Endothelial cell of umbilical vein (primary cell): ENCODE results near the gene NOBOX.

Experiments
- EZH2 ChIP-seq: IDR thresholded peaks from 2 replicates; pipeline ENCODE4 v1.6.1; 2012; ENCODE audit warnings: borderline replicate concordance, low read depth, mild to moderate bottlenecking, moderate library complexity, low read length, inconsistent platforms; ENCODE audit not compliant: severe bottlenecking
- FOS ChIP-seq: IDR thresholded peaks from 2 replicates; pipeline ENCODE4 v1.6.1; 2011; ENCODE audit warnings: mild to moderate bottlenecking, low read length, moderate library complexity, borderline replicate concordance; ENCODE audit not compliant: insufficient read depth
- GATA2 ChIP-seq: IDR thresholded peaks from 2 replicates; pipeline ENCODE4 v1.7.0; 2011; ENCODE audit warnings: low read depth, mild to moderate bottlenecking, moderate library complexity, mixed read lengths, low read length; ENCODE audit not compliant: insufficient read length, insufficient read depth
- JUN ChIP-seq: IDR thresholded peaks from 2 replicates; pipeline ENCODE4 v1.6.1; 2011; ENCODE audit warnings: borderline replicate concordance, low read depth; ENCODE audit not compliant: insufficient read length, insufficient read depth
- MAX ChIP-seq: IDR thresholded peaks from 2 replicates; pipeline ENCODE4 v1.6.1; 2011; ENCODE audit not compliant: insufficient read depth, insufficient read length
- MYC ChIP-seq: IDR thresholded peaks from one replicate; pipeline ENCODE4 v1.6.1; 2011; ENCODE audit warnings: mild to moderate bottlenecking, low read depth, low read length
- POLR2A ChIP-seq: IDR thresholded peaks from 2 replicates; pipeline ENCODE4 v1.6.1; 2012; ENCODE audit warnings: low read depth, mild to moderate bottlenecking, control low read depth, low read length
- POLR2AphosphoS5 ChIP-seq: IDR thresholded peaks from 2 replicates; pipeline ENCODE4 v1.6.1; 2012; ENCODE audit warnings: low read depth, mild to moderate bottlenecking, control low read depth, low read length, moderate library complexity; ENCODE audit not compliant: insufficient read depth
- TF ChIP-seq, protein P1 (sequence below), 2 donors: IDR thresholded peaks; 1 replicate in 1 of 2; 2 replicates in 1 of 2; pipeline ENCODE4 v1.5.1; 2011; ENCODE audit warnings: low read length in 2 of 2, mild to moderate bottlenecking in 2 of 2, moderate library complexity in 2 of 2, control low read depth in 1 of 2, inconsistent platforms in 1 of 2, low read depth in 1 of 2; ENCODE audit not compliant: insufficient read depth in 1 of 2; ENCODE audit errors: extremely low read depth in 1 of 2

DNA sequence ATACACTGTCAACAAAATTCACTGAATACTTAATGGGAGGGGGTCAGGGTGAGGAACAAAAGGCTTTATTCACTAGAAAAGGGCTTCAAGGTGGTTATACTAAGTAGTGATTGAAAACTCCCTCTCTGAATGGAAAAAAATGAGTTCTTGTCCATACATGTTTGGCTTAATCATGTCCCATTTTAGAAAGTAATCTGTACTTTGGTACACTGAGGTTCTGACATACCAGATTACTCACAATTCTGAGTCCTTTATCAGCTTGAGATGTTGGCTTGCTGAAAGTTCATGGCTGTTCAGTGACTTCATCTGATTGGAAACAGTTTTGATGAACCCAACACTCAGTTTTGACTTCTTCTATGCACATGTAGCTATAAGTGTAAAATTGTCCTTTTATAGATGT is 12.8 kb upstream of the NOBOX start:
- TF ChIP-seq MAX (no peak), POLR2A (no peak), POLR2AphosphoS5 (no peak), EZH2 (no peak), FOS (no peak), JUN (no peak), MYC (no peak), GATA2 (no peak)
- TF ChIP-seq, protein P1, sequence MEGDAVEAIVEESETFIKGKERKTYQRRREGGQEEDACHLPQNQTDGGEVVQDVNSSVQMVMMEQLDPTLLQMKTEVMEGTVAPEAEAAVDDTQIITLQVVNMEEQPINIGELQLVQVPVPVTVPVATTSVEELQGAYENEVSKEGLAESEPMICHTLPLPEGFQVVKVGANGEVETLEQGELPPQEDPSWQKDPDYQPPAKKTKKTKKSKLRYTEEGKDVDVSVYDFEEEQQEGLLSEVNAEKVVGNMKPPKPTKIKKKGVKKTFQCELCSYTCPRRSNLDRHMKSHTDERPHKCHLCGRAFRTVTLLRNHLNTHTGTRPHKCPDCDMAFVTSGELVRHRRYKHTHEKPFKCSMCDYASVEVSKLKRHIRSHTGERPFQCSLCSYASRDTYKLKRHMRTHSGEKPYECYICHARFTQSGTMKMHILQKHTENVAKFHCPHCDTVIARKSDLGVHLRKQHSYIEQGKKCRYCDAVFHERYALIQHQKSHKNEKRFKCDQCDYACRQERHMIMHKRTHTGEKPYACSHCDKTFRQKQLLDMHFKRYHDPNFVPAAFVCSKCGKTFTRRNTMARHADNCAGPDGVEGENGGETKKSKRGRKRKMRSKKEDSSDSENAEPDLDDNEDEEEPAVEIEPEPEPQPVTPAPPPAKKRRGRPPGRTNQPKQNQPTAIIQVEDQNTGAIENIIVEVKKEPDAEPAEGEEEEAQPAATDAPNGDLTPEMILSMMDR (IDR thresholded peaks at IDR 0.05; ENCODE audit: extremely low read depth in 1 of 2, insufficient read depth in 1 of 2, low read depth in 1 of 2, low read length in 2 of 2): no peak
